Epidermal melanocyte (primary cell): ENCODE data around the gene PUS3.

Experiments
- DNase-seq: peaks from one replicate; pipeline ENCODE4 v3.0.0; 2011; ENCODE audit warnings: low spot score; ENCODE audit not compliant: insufficient read length

PUS3 gene

DNA sequence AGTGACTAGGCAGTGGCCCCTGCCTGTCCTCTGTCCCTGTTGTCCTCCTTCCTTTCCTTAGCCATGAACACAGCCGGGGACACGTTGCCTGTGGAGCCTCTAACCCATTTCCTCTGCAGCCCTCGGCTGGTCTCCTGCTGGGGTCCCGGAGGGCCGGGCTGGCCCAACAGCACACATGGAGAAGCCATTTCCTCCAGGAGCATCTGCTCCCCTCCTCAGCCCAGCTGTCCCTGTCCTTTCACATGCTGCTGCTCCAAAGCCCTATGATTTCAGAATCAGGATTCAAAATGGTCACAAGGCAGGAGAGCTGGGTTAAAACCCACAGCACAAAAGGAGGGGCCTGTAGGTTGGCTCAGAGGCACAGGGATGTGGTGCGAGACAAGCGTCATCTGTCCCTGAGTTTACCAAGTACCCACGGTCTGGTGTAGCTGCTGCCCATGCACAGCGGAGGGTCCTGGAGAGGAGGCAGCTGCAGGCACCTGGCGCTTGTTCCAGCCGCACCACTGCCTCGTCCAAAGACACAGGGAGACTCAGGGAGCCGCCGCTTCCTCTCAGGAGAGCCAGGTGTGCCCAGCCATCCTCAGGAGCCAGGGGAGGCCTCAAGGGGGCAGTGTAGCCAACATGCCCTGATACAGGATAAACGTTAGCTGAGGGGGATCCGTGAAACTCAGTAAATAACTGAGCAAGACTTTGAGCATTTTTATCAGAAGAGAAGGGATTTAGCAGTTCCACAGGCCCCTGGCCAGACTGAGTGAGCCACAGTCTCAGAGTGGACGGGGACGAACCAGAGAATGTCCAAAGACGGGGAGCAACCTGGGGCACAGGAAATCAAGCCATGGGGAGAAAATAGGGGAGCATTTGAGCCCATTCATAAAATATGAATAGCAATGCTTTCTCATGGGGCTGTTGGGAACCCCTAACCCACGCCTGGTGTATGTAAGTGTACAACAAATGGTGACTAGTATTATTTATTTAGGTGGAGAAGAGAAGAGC lies 38.9 kb upstream of the PUS3 start:
- DNase-seq: no peak

DNA sequence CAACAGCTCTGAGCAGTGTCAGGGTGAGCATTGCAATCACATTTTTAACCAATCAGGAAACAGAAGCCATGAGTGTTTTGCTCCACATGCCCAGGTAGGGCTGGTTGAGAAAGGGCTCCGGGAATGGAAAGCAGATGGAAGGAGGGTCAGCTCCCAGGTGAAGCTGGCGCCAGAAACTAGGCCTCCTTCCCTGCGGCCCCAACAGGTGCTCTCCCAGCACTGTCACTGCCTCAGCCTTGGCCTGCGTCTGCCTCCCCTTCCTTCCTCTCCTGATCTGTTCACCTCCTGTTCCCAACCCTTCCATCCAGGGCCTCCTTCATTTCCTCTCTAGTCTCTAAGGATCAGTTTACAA lies 38.2 kb upstream of the PUS3 start:
- no peak for DNase-seq

DNA sequence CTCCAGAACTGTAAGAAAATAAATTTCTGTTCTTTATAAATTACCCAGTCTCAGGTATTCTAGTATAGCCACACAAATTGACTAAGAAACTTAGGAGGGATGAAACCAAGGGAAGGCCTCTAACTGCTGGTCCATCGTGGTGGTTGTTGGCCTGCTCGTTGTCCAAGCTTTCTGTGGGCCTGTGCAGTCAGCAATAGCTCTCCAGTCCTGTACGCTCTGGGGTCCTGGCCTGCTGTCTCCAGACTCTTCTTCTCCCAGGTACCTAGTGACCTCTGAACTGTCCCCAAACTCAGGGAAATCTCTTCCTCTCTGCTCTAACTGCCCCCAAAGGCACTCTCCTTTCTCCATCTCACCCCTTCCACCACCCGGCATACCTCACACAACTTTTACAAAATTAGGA lies 37.1 kb upstream of the PUS3 start:
- no peak for DNase-seq

DNA sequence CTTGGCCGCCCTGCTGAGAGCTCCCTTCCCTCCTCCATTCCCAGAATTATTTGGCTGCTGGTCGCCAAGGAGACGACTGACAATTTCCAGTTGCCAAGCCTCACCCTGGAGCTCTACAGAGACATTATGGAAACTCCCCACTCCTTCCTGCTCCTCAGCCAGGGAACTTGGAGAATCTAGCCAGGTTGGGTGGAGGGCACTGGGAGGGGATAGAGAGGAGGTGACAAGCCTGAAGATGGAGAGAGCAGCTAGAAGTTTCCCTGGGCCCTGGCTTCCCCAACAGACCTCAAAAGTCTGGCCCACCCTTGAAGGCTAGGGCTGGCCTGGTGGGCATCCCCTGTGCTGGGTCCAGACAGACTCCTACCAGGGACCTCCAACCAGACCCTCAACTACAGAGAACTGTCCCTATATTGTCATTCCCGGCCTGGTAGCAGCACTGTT lies 36.1 kb upstream of the PUS3 start:
- no peak for DNase-seq

DNA sequence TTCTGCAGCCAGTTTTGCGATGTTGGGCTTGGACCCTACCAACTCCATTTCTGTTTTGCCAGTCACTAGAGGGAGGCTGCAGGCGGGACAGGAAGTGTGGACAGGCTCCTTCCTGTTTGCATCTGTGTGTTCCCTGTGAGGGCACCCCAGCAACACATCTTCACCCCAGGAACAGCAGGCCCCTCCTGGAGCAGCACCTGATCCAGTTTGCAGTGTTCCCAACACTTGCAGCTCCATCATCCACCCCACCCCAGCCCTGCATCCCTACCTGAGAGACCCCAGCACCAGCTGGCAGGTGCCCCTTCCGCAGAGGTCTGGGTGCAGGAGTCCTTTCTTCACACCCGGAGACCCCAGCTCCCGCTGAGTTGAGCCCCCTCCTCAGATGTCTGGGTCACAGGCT lies 35.4 kb upstream of the PUS3 start:
- no peak for DNase-seq

DNA sequence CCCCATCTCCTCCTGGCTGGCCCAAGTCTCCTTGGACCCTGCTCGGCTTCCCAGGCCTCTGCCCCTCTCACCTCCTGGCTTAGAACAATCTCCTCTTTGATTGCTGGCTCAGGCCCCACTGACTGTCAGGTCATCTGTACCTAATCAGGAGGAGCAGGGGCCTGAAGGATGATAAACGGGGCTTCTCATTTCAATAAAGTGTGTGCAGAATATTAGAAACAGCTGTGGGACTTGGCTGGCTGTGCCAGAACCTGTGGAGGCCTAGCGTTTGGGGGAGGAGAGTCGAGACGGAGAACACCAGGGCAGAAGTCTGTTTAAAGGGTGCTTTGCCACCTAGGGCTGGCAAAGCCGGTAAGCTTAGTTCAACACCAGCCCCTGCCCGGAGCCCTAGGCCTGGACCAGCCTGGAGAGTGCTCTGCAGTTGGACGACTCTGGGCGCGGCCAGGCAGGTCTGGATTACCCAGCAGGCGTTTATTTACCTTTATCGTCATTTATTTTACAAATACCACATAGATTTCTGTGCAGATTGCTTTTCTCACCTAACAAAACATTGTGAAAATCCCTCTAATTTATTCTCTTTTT lies 32.7 kb upstream of the PUS3 start:
- no peak for DNase-seq

DNA sequence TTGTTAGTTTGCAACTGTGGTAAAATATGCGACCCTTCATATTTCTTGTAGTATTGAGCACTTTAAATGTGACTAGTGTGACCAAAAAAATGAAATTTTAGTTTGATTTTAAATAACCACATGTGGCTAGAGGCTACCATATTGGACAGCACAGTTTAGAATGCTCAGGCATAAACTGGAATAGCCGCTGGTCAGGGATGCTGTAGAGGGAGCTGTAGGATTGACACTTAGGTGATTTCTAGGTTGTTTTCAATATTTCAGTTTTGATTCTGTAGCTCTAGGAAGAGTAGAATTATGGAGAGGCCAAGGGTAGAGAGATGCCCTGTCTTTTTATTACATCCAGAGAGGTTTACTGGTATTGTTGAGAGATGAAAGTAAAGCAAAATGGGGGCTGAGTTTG lies 32.0 kb upstream of the PUS3 start:
- DNase-seq: no peak

DNA sequence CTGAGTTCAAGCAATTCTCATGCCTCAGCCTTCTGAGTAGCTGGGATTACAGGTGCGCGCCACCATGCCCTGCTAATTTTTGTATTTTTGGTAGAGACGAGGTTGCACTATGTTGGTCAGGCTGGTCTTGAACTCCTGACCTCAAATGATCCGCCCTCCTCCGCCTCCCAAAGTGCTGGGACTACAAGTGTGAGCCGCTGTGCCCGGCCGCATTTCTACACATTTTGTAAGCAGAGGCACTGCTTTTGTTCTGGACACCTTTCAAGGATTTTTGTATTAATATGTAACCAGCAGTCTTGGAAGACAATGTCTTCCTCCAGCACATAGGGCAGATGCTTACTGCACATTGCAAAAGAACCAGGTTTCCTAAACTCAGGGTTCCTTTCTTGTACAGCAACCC lies 31.5 kb upstream of the PUS3 start:
- DNase-seq: no peak

DNA sequence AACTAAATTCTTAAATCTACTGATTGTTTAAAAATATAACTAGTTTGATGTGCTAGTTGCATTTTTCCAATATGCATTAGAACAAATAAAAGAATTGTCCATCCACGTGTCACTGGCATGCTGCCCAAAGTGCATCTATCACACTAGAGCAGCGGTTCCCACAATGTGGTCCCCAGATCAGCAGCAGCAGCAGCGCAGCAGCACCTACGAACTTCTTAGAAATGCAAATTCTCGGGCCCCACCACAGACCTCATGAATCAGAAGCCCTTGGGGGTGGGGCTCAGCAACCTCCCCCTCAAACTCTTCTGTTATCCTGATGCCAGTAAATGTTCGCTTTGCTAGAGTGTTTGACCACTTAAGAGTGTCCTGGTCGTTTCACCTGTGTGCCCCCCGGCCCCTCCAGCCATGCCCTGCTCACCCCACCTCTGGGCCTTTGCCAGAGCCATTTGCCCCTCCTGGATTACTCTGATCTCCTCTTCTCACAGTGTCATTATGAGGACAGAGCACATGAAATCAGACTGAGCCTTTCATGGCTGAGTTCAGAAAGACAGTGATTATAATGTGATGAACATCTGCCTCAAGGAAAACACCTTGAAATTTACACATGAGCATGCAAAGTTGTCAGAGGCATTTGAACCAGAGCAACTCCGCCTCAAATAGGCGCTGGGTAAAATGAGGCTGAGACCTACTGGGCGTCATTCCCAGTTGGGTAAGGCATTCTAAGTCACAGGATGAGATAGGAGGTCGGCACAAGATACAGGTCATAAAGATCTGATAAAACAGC lies 30.2 kb upstream of the PUS3 start:
- no peak for DNase-seq

DNA sequence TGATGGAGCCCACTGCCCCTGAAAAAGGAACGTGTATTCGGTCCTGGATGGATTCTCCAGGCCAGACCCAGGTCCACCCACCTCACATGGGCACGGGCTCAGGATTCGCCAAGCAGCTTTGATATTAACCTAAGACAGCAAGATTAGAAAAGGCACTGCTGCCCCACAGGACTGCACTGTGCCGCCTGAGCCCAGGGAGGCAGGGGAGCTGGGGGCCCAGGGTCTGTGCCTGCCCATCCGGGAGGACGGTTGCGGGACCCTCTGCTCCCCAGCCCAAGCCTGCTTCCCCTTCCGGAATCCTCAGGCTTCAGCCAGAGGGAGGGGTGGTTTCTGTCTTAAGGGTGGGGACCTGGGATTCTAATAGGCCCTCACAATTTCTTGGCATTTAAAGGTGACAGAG lies 29.3 kb upstream of the PUS3 start:
- no peak for DNase-seq

DNA sequence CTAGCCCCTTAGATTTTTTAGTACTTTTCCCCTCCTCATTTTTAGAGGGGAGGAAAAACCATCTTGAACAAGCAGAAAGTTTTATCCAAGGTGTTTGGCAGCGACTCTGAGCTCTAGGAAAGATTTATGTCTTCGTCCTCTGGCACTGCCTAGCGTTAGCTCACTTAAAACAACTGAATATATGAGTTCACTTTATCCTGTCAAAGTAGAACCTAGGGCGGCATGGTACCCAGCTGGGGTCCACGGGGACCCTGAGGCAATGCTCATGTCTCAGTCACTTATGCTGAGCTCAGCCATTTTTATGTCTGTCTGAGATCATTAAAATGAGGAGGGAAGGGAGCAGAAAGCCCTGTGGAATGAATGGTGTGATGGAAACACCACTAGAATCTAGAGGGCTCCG lies 28.7 kb upstream of the PUS3 start:
- DNase-seq: no peak

DNA sequence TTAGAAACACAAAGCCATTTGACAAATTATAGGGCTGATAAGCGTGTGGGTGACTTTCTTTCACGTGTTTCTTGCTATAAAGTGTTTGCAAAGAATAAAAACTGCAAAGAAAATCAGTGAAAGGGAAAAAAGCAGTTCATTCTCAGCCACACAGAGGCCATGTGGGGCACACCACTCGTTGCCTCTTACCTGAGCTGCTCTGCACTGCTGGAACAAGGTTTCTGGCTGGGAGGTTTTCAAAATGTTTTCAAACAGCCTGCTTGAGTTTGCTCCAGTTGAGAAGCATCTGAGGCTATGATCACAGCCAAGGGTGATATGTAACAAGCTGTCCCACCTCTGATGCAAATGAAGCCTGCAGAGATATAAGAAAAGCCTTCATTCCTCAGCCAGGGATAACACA lies 28.1 kb upstream of the PUS3 start:
- no peak for DNase-seq

DNA sequence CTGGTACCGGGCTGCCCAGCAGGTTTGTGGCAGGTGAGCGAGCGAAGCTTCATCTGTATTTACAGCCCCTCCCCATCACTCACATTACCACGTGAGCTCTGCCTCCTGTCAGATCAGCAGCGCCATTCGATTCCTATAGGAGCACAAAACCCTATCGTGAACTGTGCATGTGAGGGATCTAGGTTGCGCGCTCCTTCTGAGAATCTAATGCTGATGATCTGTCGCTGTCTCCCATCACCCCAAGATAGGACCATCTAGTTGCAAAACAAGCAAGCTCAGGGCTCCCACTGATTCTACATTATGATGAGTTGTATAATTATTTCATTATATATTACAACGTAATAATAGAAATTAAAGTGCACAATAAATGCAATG lies 27.1 kb upstream of the PUS3 start:
- no peak for DNase-seq

DNA sequence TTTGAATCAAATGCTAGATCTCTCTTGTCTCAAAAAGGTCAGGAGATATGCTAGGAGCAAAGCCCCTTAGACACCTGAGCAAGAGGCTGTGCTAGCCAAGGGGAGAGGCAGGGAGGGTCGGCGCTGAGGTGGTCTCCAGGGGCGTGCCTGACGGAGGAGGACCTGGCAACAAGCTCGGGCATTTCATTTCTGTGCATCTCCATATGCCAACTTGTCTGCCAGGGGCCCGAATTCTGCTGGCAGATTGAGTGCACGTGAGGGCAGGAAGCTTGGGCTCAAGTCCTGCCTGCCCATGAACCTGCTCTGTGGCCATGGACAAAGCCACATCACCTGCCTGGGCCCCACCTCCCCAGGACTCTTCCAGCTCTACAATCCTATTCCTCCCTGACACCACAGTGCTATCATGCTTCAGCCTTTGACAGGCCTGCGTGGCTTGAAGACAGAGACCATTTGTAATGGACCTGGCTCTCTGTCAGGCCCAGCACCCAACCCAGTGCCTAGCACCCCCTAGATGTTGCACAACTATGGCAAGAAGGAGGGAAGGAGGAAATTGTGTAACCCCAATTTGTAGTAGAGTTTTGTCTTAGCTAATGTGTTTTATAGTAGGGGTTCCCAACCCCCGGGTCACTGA lies 26.6 kb upstream of the PUS3 start:
- DNase-seq: no peak

DNA sequence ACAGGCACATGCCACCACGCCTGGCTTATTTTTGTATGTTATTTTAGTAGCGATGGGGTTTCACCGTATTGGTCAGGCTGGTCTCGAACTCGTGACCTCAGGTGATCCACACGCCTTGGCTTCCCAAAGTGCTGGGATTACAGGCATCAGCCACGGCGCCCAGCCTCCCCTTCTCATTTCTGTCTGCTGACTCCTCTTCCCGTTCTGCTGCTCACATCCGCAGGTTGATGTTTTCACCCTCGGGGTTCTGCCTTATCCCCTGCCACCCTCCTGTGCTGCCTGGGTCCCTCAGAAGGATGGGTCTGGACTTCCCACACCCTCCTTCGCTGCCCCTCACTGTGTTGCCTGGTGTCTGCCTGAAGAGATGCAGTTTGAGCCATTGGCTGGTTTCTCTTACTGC lies 23.7 kb upstream of the PUS3 start:
- DNase-seq: no peak

DNA sequence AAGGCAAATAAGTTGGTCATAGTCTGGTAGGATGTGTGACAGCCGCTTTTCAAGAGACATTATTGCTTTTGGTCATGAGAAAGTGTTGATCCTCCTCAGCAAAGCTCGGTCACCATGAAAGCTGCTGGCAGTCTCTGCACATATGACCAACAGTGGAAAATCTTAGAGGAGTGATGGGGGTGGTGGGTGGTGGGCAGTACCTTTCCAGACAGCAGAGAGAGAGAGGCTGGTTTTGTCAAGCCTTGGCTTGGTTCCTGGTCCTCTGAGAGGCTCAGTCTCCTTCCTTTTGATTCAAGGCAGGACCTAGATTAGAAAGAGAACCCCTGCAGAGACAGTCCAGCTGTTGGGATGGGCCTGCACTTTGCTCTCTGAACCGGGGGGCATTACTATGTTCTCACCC lies 22.8 kb upstream of the PUS3 start:
- no peak for DNase-seq

DNA sequence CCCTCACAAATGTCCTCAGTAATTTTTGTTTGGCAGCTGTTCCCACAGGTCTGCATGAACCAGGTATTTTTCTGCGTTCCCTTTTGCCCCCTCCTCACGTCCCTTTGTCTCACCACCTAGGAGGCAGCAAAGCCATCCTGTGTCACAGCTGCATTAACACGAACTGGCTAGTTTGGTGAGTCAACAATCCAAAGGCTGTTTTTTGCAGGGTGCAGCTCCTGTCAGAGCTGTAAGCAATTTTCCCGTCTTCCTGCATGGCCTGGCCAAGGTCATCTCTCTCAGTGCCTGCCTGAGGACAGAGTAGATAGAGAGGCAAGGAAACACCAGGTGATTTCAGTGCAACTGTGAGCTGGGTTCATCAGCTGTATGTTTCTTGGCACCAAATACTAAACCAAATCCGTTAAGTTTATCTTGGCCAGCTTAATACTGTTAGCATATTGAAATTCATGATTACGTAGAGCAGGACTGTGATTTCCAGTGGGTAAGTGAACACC lies 22.3 kb upstream of the PUS3 start:
- no peak for DNase-seq

DNA sequence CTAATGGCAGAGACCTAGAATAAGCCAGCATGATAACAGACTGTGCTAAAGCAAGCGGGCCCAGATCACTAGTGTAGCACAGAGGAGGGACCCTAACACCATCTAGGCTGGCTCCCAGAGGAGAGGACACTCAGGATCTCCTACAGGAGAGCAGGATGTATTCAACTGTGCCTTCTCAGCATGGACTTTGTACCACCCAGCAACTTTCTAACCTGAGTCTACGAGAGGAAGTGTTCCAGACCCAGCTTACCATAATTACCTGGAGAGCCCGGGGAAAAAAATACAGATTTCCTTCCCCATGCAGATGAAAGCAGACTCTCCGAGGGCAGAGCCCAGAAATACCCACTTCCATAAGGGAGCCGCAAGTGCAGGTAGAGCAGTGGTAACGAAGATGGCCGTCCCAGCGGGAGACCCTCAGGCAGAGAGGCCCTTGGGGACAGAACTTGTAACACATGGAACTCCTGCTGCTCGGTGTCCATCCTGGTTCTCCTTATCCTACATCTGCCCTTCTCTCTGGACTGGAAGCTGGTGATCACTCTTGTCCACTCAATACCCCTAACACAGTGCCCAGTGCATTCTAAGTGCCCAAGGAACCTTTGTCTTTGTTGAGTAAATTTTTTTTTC lies 21.5 kb upstream of the PUS3 start:
- DNase-seq: no peak

DNA sequence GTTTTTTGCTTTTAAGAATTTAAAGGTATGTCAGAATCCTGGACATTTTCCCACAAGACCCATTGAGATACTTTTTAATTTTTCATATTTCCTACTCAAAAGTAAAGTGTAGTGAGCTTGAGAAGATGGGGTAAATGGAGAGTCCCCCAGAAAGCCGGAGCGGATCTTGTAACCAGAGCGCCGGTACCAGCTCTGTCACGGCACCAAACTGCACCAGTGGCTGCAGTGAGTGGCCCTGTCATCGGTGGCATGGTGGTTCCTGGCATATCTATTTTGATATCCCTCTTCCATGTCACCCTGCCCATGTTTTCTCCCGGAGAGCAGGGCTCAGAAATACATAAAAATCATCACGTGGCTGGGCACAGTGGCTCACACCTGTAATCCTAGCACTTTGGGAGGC lies 20.6 kb upstream of the PUS3 start:
- no peak for DNase-seq

DNA sequence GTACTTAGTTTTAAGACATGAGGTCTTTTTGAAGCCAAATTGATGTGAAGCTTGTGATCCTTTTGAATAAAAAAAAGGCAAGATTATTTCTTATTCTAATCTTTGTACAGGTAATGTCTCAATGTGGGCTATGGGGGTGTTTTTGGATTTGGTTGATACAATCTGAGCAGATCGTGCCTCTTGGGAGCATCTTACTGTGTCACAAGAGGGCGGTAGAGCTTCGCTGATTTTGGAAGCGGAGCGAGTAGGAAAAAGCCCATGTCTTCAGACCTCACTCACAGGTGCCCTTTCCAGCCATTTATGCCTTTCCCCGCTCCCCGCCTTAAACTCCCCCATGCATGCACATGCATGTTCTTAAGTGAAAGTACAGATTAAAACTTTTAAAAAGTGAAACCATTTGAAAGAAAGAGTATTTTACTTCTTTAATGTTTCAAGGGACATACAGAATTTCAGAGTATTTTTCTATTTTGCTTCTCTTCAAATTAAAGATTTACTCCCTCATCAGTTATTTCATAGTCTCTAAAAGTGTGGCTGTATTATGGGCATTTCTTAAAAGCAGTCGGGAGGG lies 20.1 kb upstream of the PUS3 start:
- DNase-seq: peak; percentile 58

DNA sequence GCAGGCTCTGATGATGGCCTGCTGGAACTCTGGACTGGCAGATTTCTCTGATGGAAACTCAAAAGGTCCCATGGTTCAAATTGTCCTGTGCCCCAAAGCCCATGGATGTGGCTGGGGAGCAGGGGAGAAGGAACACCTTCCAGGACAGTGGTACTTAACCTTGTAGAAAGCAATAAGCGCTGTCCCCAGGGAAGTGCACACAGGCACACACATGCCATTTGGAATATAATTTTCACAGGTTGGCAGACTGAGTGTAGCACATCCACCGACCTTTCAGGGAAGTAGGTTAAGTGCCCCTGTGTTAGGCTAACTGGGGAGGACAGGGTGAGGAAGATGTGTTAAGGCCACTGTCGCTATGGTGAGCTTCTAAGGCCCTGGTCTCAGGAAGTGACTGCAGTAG lies 19.1 kb upstream of the PUS3 start:
- no peak for DNase-seq
